K562 (cell line): Measurements from ENCODE around the gene KIAA0825. TPM values are rescaled to one million over a fixed set of nuclear protein-coding genes. Genes with fewer than 3 reads are reported as not detected.

ENCODE experiments used
- ATAC-seq: fragments of 200-7000 bp; cut with Tn5 transposase; 3 replicates; pipeline ENCODE4 v1.9.1; 2020; ENCODE audit warnings: moderate library complexity
- BruUV-seq: library from RNA; stranded (reverse); fragments of 400-500 nt; replicated peaks from 2 replicates; lab custom pipeline; 2021; lab: Mats Ljungman, UMichigan
- CTCF ChIA-PET: fragments of 300-600 bp; formaldehyde crosslinking; extraction: SDS; loops from one replicate; lab custom pipeline; 2021; ENCODE audit warnings: low intra/inter-chr PET ratio; lab: Yijun Ruan, JAX
- POLR2A ChIA-PET: fragments of 300-600, 350-650 bp; sonication (Branson Sonifier 250); formaldehyde crosslinking; extraction: SDS; loops from one replicate; lab custom pipeline; 2021; ENCODE audit warnings: antibody characterized with exemption, inconsistent platforms; lab: Yijun Ruan, JAX
- DNase-seq, 4 experiments: peaks; one replicate each; pipeline versions ENCODE4 v3.0.0 to v3.0.0-alpha.2; 2011 to 2018; ENCODE audit warnings: low spot score in 3 of 4, mixed read lengths in 3 of 4; ENCODE audit errors: extremely low read depth in 1 of 4
- FAIRE-seq: peaks from 2 replicates; lab custom pipeline; 2011; peaks lifted over from hg19 to GRCh38; lab: Jason Lieb, UNC
- H2AFZ ChIP-seq: 2 replicates; pipeline ENCODE4 v1.6.0; 2011; ENCODE audit warnings: low read depth, low read length, control low read depth, inconsistent platforms
- H3K27ac ChIP-seq: fragments of 200-600 bp; 3 replicates; pipeline ENCODE4 v1.8.0; 2011; ENCODE audit warnings: low read depth, mild to moderate bottlenecking, control low read depth, inconsistent platforms, low read length, moderate library complexity, mixed read lengths; ENCODE audit errors: extremely low read depth
- H3K27me3 ChIP-seq, 2 experiments: fragments of 300-600 bp in 1 of 2; 2 replicates in 1 of 2; 3 replicates in 1 of 2; pipeline versions ENCODE4 v1.6.0 to v1.8.0; 2011; ENCODE audit warnings: inconsistent platforms in 2 of 2, low read length in 2 of 2, mild to moderate bottlenecking in 1 of 2, mixed read lengths in 1 of 2, moderate library complexity in 1 of 2; ENCODE audit not compliant: control insufficient read depth in 2 of 2, insufficient read depth in 2 of 2
- H3K36me3 ChIP-seq: fragments of 300-600 bp; 3 replicates; pipeline ENCODE4 v1.8.0; 2011; ENCODE audit warnings: mild to moderate bottlenecking, low read length, inconsistent platforms; ENCODE audit not compliant: control insufficient read depth, insufficient read depth
- H3K4me1 ChIP-seq, 2 experiments: fragments of 200-600 bp in 1 of 2; replicated peaks in 1 of 2; 2 replicates in 1 of 2; 3 replicates in 1 of 2; pipeline versions ENCODE4 v1.5.1 to v1.8.0; 2011; ENCODE audit warnings: inconsistent platforms in 2 of 2, low read length in 2 of 2, mild to moderate bottlenecking in 1 of 2, mixed read lengths in 1 of 2, moderate library complexity in 1 of 2; ENCODE audit not compliant: control insufficient read depth in 2 of 2, insufficient read depth in 2 of 2
- H3K4me2 ChIP-seq: 2 replicates; pipeline ENCODE4 v1.6.1; 2011; ENCODE audit warnings: low read length, control low read depth, inconsistent platforms, mixed read lengths; ENCODE audit not compliant: insufficient read depth
- H3K4me3 ChIP-seq: fragments of 200-600 bp; sonication (generic), shearing (Covaris generic); 2 replicates; pipeline ENCODE4 v1.5.1; 2016; ENCODE audit warnings: control low read depth, inconsistent platforms
- H3K79me2 ChIP-seq: fragments of 200-600 bp; 3 replicates; pipeline ENCODE4 v1.8.0; 2011; ENCODE audit warnings: low read length, inconsistent platforms; ENCODE audit not compliant: control insufficient read depth, insufficient read depth
- H3K9ac ChIP-seq, 2 experiments: 2 replicates each; pipeline versions ENCODE4 v1.6.0 to v1.6.1; 2011; ENCODE audit warnings: low read depth in 2 of 2, low read length in 2 of 2, control low read depth in 1 of 2, inconsistent platforms in 1 of 2, mild to moderate bottlenecking in 1 of 2, mixed read lengths in 1 of 2; ENCODE audit not compliant: insufficient read depth in 1 of 2
- H3K9me1 ChIP-seq: one replicate; pipeline ENCODE4 v1.6.0; 2011; ENCODE audit warnings: inconsistent platforms, mild to moderate bottlenecking, low read length, moderate library complexity; ENCODE audit not compliant: control insufficient read depth, insufficient read depth
- H3K9me3 ChIP-seq: replicated peaks from 2 replicates; pipeline ENCODE4 v1.5.1; 2011; ENCODE audit warnings: low read depth, low read length, inconsistent platforms; ENCODE audit not compliant: control insufficient read depth, insufficient read depth
- H4K20me1 ChIP-seq: replicated peaks from 2 replicates; pipeline ENCODE4 v1.6.1; 2011; ENCODE audit warnings: low read length, inconsistent platforms, mixed read lengths; ENCODE audit not compliant: control insufficient read depth, insufficient read depth
- AFF1 ChIP-seq, 2 experiments: fragments of 450-650 bp; IDR thresholded peaks; 2 replicates each; pipeline ENCODE4 v1.6.1; 2018; ENCODE audit warnings: mild to moderate bottlenecking in 2 of 2, low read depth in 1 of 2; ENCODE audit not compliant: partially characterized antibody in 2 of 2
- EHMT2 ChIP-seq: fragments of 450-650 bp; IDR thresholded peaks from 2 replicates; pipeline ENCODE4 v1.6.1; 2018; ENCODE audit warnings: antibody characterized with exemption
- HSF4 ChIP-seq: fragments of 250-450 bp; sonication (Bioruptor Pico); IDR thresholded peaks from 2 replicates; pipeline ENCODE4 v2.1.2; 2022; ENCODE audit warnings: mild to moderate bottlenecking, moderate library complexity, borderline replicate concordance
- IRF2 ChIP-seq: sonication (generic); formaldehyde crosslinking; IDR thresholded peaks from 2 replicates; pipeline ENCODE4 v1.8.1; 2022; ENCODE audit warnings: mild to moderate bottlenecking, missing genetic modification reagents
- MED1 ChIP-seq: sonication (generic); formaldehyde crosslinking; IDR thresholded peaks from 2 replicates; pipeline ENCODE4 v1.8.1; 2023; ENCODE audit warnings: missing genetic modification reagents, borderline replicate concordance
- PRPF4 ChIP-seq: fragments of 200-400 bp; formaldehyde crosslinking; IDR thresholded peaks from one replicate; pipeline ENCODE4 v1.6.1; 2017; ENCODE audit warnings: low read length, low read depth, mild to moderate bottlenecking; ENCODE audit not compliant: insufficient read depth, poor library complexity, severe bottlenecking
- RBM15 ChIP-seq: fragments of 200-400 bp; formaldehyde crosslinking; IDR thresholded peaks from 2 replicates; pipeline ENCODE4 v1.6.1; 2018; ENCODE audit warnings: mild to moderate bottlenecking, low read length, moderate library complexity; ENCODE audit not compliant: insufficient read depth
- SETDB1 ChIP-seq: IDR thresholded peaks from one replicate; pipeline ENCODE4 v1.6.1; 2012; ENCODE audit warnings: low read length, control low read depth, inconsistent platforms
- YBX1 ChIP-seq: fragments of 450-650 bp; IDR thresholded peaks from 2 replicates; pipeline ENCODE4 v1.7.1; 2016; ENCODE audit warnings: mild to moderate bottlenecking
- WGBS: fragments of 100-300 bp; shearing (Covaris generic); methylation state at CpG from one replicate; pipeline ENCODE4 v1.1.6; 2016; ENCODE audit warnings: low coverage, mixed read lengths; ENCODE audit not compliant: insufficient coverage; ENCODE audit errors: missing lambda C conversion rate; 5-methylcytosine and 5-hydroxymethylcytosine counted together
- in situ Hi-C: fragments of 300-500 bp; cut with MboI; formaldehyde crosslinking; loops from 4 replicates; pipeline ENCODE4 v1.15.0; 2018; ENCODE audit warnings: inconsistent platforms, mixed read lengths
- intact Hi-C: fragments of 100-400 bp; cut with micrococcal nuclease; formaldehyde crosslinking; loops from 2 replicates; pipeline ENCODE4 v1.14.2; 2022
- polyA plus RNA-seq, 8 experiments: library from polyadenylated mRNA; depleted of rRNA in 4 of 8; stranded (reverse) in 5 of 8; unstranded in 3 of 8; fragments of >200 nt; fragmentation: Nextera tagmentation in 2 of 8; fragmentation: Illumina TruSeq in 1 of 8; extraction: Ambion mirVana in 2 of 8; extraction: Trizol in 1 of 8; gene quantifications; 2 replicates each; pipeline versions ENCODE4 v1.2.1 to v1.2.3, GENCODE V29; 2011 to 2014; ENCODE audit warnings: inconsistent platforms in 1 of 8, missing spikeins in 1 of 8
- total RNA-seq, 7 experiments: library from RNA; depleted of rRNA in 6 of 7; stranded (reverse); fragments of >200 nt in 6 of 7; fragmentation: Illumina TruSeq in 2 of 7; extraction: Trizol in 2 of 7; gene quantifications; 2 replicates each; pipeline versions ENCODE4 v1.2.1 to v1.2.3, GENCODE V29; 2011 to 2021; ENCODE audit warnings: low replicate concordance in 1 of 7
- TF ChIP-seq, protein P1 (sequence below): sonication (generic); formaldehyde crosslinking; IDR thresholded peaks from 2 replicates; pipeline ENCODE4 v1.8.0; 2023; ENCODE audit warnings: mild to moderate bottlenecking, missing genetic modification reagents

KIAA0825 gene
- total and polyA plus RNA-seq, 9 of the 15 experiments (the other 6 are each of a cell fraction or from before 2014, with no cell fraction given) = 0.05 to 0.36 (median 0.16) TPM; not detected in 1

- Histone ChIP-seq H3K79me2 (no peaks in the 10 kb centered on the region), H3K4me1 (no peaks in the 10 kb centered on the region), H3K9me3 (no peaks in the 10 kb centered on the region), H3K36me3 (no peaks in the 10 kb centered on the region), H3K9ac (no peak overlapping the region), H4K20me1 (no peaks in the 10 kb centered on the region), H3K4me2 (no peak overlapping the region), H3K27ac (no peak overlapping the region), H3K27me3 (no peaks in the 10 kb centered on the region), H3K4me3 (no peak overlapping the region), H2AFZ (no peak overlapping the region), H3K9me1 (no peaks in the 10 kb centered on the region)
- ChIA-PET POLR2A (no interaction called here), CTCF (no interaction called here)
- intact Hi-C loops (no loop called here), in situ Hi-C loops (no loop called here)
- no TSS peak for BruUV-seq
- ATAC-seq (no peak), DNase-seq (no peak), FAIRE-seq (no peak)
- no peak for TF ChIP-seq SETDB1
- TF ChIP-seq RBM15 = no peak
- no peak for TF ChIP-seq PRPF4
- TF ChIP-seq YBX1 = no peak
- TF ChIP-seq AFF1 (IDR thresholded peaks at IDR 0.05; ENCODE audit: low read depth in 1 of 2, partially characterized antibody in 2 of 2) = no peak
- no peak for TF ChIP-seq EHMT2
- TF ChIP-seq, protein P1, sequence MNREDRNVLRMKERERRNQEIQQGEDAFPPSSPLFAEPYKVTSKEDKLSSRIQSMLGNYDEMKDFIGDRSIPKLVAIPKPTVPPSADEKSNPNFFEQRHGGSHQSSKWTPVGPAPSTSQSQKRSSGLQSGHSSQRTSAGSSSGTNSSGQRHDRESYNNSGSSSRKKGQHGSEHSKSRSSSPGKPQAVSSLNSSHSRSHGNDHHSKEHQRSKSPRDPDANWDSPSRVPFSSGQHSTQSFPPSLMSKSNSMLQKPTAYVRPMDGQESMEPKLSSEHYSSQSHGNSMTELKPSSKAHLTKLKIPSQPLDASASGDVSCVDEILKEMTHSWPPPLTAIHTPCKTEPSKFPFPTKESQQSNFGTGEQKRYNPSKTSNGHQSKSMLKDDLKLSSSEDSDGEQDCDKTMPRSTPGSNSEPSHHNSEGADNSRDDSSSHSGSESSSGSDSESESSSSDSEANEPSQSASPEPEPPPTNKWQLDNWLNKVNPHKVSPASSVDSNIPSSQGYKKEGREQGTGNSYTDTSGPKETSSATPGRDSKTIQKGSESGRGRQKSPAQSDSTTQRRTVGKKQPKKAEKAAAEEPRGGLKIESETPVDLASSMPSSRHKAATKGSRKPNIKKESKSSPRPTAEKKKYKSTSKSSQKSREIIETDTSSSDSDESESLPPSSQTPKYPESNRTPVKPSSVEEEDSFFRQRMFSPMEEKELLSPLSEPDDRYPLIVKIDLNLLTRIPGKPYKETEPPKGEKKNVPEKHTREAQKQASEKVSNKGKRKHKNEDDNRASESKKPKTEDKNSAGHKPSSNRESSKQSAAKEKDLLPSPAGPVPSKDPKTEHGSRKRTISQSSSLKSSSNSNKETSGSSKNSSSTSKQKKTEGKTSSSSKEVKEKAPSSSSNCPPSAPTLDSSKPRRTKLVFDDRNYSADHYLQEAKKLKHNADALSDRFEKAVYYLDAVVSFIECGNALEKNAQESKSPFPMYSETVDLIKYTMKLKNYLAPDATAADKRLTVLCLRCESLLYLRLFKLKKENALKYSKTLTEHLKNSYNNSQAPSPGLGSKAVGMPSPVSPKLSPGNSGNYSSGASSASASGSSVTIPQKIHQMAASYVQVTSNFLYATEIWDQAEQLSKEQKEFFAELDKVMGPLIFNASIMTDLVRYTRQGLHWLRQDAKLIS (CRISPR knock-in tag) = no peak
- TF ChIP-seq MED1 (CRISPR knock-in tag) = no peak
- TF ChIP-seq IRF2 = no peak
- no peak for TF ChIP-seq HSF4
- 6% methylated on average over 5 of the region's 5 CpGs for WGBS
Observed at GRCh38 chr5:94469894-94470329, 148.5 kb downstream of the KIAA0825 start.
